HG03175 (cell line): ENCODE results near the gene ABCC1.
"Not testable (repeated sequence)": the region's sequence is repeated elsewhere in the genome, so short reads cannot be mapped to it uniquely, and the experiment has no call there.

Source experiments
- ATAC-seq: cut with Tn5 transposase; IDR thresholded peaks from one replicate; pipeline ENCODE4 v1.9.1; 2021; ENCODE audit warnings: mild to moderate bottlenecking, moderate library complexity; ENCODE audit not compliant: unreplicated experiment

The ABCC1 gene

GRCh38 chr16:15966420-15966819 is 17.0 kb downstream of the ABCC1 start:
- ATAC-seq = no peak

GRCh38 chr16:15966836-15967546 is 17.6 kb downstream of the ABCC1 start:
- no peak for ATAC-seq

GRCh38 chr16:15967655-15968315 is 18.4 kb downstream of the ABCC1 start:
- ATAC-seq = no peak

DNA sequence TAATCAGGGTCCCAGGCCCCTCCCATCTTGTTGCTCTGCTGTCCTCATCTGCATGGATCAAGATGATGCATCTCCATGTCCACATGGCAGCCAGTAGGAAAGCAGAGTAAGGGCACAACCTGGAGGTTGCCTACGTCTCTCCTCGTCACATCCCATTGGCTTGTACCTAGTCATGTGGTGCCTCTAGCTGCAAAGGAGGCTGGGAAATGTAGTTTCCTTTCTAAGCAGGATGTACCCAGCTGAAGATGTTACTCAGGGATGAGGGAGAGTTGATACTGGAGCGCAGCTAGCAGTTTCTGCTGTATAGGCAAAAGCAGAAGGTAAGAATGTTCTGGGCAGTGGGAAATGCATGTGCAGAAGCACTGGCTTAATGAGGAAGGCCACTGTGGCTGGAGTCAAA is 20.8 kb downstream of the ABCC1 start:
- no peak for ATAC-seq

DNA sequence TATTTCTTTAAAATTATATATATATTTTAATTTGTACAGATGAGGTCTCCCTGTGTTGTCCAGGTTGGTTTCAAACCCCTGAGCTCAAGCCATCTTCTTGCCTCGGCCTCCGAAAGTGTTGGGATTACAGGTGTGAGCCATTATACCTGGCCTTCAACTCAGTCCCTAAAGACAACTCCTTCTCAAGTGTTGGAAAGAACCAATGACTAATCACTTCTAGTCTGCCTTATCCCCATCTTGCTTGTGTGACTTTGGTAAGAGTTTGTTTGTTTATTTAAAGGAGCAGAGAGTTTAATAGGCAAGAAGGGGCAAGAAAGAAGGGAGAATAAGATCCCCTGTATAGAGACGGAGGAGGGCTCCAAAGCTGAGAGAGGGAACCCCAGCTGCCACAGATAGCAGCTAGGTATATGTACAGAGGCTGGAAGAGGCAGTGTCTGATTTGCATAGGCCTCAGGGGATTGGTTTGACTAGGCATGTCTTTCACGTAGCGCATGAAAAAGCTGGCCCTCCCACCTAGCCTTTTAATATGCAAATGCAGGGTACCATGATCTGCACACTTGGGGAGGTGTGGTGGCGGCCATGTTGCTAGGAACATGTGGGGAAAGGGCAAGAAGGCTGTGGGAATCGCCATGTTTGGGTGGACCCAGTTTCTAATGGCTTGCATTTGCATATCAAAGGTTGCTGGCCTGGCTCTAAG is 21.5 kb downstream of the ABCC1 start:
- no peak for ATAC-seq

GRCh38 chr16:15971440-15971815 is 22.0 kb downstream of the ABCC1 start:
- ATAC-seq = no peak

DNA sequence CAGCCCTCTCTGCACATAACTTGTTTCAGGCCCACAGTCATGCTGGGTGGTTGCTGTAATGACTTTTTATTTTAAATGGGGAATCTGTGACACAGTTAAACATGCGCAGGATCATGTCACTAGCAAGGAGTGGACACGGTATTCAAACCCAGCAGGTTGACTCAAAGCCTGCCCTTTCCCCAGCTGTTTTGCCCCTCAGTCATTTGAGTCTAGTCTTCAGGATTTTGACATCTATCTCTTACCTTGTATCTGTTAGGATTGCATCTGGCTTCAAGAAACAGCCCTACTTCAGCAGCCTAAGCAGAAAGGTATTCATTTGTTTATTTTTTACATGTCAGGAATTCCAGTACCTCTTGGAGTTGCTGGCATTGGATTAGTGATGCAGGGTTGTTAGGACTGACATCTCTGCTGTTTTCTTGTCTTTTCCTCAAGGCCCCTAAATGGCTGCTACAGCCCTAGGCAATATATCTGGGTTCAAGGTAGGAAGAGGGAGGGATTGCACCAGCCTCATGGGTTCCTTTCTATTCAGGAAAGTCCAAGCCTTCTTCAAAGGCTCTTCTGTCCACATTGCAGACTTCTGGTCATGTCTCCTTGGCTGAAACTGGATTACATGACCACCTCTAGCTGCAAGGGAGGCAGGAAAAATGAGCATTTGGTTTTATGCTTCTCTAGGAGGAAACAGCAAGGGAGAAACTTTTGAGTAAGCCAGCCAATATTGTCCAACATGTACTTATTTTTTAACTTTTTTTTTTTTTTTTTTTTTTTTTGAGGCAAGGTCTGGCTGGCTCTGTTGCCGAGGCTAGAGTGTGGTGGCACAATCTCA is 22.8 kb downstream of the ABCC1 start:
- ATAC-seq = no peak

GRCh38 chr16:15973421-15973820 is 24.0 kb downstream of the ABCC1 start:
- ATAC-seq = no peak

- no peak for ATAC-seq
Measured at GRCh38 chr16:15974057-15974456, 24.6 kb downstream of the ABCC1 start.

DNA sequence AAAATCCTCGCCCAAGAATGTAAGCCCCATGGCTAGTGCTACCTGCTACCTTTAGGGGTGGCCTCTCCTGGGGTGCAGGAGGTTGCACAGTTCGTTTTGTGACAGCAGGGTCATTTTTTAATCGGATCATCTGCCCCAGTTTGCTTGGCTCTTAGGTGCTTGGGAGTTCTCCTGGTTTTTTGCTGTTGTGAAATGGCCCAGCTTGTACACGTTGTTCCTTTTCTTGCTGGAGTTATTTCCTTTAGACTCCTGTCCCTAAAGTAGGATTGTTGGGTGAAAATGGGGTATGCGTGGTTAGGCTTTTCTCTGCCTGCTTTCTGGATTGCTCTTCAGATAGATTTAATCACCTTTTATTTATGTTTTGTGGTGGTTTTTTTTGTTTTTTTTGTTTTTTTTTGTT is 25.8 kb downstream of the ABCC1 start:
- ATAC-seq = no peak

- no peak for ATAC-seq
Measured at GRCh38 chr16:15976225-15976812, 26.9 kb downstream of the ABCC1 start.

GRCh38 chr16:15976929-15977637 is 27.7 kb downstream of the ABCC1 start:
- no peak for ATAC-seq

DNA sequence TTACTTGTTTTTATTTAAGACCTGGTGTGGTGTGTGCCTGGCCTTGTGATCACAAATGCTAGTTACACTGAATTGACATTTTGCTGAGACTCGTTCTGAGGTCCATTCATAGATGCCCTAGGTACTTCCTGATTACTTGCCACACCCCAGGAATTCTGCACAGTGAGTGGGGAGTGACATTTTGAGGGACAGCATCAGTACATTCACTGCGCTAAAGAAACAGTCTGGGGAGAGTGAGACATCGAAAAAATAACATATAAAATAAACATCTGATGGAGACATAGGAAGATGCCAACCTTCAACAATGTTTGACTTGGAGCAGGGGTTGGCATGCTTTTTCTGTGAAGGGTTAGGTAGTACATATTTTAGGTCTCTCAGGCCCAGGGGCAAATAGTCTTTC is 30.4 kb downstream of the ABCC1 start:
- ATAC-seq = no peak

- no peak for ATAC-seq
Measured at GRCh38 chr16:15980329-15980728, 30.9 kb downstream of the ABCC1 start.

GRCh38 chr16:15981382-15981781 is 32.0 kb downstream of the ABCC1 start:
- no peak for ATAC-seq

DNA sequence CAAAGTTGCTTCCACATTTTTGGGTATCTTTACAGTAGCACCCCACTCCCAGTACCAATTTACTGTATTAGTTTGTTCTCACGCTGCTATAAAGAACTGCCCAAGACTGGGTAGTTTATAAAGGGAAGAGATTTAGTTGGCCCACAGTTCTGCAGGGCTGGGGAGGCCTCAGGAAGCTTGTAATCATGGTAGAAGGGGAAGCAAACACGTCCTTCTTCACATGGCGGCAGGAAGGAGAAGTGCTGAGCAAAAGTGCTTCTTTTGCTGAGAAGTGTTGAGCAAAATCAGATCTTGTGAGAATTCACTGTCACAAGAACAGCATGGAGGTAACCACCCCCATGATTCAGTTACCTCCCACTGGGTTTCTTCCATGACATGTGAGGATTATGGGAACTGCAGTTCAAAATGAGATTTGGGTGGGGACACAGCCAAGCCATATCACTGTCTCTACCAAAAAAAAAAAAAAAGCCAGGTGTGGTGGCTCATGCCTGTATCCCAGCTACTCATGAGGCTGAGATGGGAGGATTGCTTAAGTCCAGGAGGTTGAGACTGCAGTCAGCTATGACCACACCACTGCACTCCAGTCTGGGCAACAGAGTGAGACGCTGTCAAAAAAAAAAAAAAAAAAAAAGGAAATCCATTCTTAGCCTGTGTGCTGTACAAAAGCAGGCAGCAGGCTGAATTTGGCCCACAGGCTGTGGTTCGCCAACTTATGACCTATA is 32.9 kb downstream of the ABCC1 start:
- ATAC-seq = not testable (repeated sequence)

DNA sequence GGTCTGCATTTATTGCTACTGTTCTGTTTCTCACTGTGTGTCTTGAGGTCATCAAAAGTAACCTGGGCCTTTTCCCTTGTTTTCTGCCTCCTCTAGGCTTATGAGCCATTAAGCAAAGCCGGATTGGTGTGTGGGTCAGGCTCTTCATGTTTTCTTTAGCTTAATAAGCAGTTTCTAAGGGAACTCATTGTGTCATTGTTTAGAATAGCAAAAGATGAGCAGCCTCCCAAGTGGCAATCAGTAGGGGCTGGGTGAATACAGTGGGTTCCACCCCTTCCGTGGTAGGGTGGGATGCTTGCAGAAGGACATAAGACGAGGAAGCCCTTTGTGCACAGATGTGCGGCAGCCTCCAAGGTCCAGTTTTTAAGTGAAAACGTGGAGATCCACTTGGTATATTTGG is 34.5 kb downstream of the ABCC1 start:
- no peak for ATAC-seq

DNA sequence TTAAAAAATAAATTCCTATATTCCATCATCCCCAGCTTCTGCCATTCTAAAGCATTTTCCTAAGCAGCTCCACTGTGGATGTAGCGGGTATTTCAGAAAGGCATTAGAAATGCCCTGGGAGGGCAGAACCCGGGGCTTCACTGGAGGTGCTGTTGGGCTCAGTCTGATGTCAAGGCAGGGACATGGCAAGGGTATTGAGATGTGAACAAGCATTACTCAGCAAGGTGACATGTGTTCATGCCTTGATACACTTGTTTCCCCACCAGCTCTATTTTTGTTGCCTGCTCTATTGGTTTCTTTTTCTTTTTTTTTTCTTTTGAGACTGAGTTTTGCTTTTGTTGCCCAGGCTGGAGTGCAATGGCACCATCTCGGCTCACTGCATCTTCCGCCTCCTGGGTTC is 35.7 kb downstream of the ABCC1 start:
- ATAC-seq = no peak

DNA sequence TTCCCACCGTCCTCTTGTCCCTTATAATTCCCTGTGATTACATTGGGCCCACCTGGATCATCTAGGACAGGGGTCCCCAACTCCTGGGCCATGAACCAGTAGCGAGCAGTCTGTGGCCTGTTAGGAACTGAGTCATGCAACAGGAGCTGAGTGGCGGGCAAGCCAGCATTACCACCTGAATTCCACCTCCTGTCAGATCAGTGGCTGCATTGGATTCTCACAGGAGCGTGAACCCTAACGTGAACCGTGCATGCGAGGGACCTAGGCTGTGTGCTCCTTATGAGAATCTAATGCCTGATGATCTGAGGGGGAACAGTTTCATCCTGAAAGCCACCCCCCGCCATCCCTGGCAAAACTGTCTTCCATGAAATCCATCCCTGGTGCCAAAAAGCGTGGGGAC is 36.8 kb downstream of the ABCC1 start:
- no peak for ATAC-seq
